Thyroid gland (tissue), 4 donors: ENCODE results near the gene SLC9C2.

ENCODE experiments used
- POLR2A ChIP-seq, 2 donors: fragments of 450-650 bp; IDR thresholded peaks; one replicate each; pipeline ENCODE4 v1.6.1; 2017; ENCODE audit warnings: antibody characterized with exemption in 2 of 2, mild to moderate bottlenecking in 2 of 2, moderate library complexity in 1 of 2
- TF ChIP-seq, protein P1 (sequence below), 6 experiments: fragments of 200-600 bp in 3 of 6; fragments of 450-650 bp in 3 of 6; sonication (generic) in 3 of 6; IDR thresholded peaks; one replicate each; pipeline ENCODE4 v1.5.1; 2016 to 2019; ENCODE audit warnings: antibody characterized with exemption in 6 of 6, mild to moderate bottlenecking in 2 of 6, inconsistent platforms in 1 of 6, moderate library complexity in 1 of 6

DNA sequence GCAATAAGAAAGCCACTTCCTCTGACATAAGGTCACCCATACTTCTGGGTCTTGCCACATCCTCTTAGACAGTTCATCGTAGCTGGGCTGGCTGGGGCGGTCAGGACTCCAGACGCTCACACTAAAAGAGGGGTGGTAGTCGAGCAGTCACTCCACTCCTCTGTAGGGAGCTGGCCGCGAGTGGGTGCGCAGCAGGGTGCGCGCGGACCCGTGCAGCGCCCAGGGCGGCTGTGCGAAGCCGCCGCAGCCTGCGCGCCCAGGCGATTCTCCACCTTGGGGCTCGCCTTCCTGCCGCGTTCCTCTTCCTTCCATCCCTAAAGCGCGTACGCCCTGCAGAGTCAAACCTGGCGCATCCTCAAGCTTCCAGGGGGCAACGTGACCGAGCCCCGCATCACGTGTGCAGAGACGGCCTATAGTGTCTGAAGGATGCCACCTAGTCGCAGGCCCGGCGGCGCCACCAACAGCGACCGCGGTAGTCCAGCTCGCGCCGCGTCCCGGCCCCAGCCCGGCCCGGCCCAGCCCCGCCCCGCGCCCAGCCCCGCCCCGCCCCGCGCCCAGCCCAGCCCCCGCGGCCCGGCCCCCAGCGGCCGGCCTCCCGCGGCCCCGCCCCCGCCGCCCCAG, 126.1 kb downstream of the SLC9C2 start:
- TF ChIP-seq, protein P1, sequence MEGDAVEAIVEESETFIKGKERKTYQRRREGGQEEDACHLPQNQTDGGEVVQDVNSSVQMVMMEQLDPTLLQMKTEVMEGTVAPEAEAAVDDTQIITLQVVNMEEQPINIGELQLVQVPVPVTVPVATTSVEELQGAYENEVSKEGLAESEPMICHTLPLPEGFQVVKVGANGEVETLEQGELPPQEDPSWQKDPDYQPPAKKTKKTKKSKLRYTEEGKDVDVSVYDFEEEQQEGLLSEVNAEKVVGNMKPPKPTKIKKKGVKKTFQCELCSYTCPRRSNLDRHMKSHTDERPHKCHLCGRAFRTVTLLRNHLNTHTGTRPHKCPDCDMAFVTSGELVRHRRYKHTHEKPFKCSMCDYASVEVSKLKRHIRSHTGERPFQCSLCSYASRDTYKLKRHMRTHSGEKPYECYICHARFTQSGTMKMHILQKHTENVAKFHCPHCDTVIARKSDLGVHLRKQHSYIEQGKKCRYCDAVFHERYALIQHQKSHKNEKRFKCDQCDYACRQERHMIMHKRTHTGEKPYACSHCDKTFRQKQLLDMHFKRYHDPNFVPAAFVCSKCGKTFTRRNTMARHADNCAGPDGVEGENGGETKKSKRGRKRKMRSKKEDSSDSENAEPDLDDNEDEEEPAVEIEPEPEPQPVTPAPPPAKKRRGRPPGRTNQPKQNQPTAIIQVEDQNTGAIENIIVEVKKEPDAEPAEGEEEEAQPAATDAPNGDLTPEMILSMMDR (IDR thresholded peaks at IDR 0.05), result no peak
- TF ChIP-seq POLR2A (IDR thresholded peaks at IDR 0.05), result peak in 1 of 2 donors; percentile 57
